IPS-20b (cell line): ENCODE measurements around the gene MACROD2.

Experiments used
- H3K27ac ChIP-seq: one replicate; pipeline ENCODE4 v1.5.1; 2013; ENCODE audit warnings: low read length
- H3K27me3 ChIP-seq: 2 replicates; pipeline ENCODE4 v1.6.1; 2013; ENCODE audit warnings: mild to moderate bottlenecking, low read length, inconsistent platforms; ENCODE audit not compliant: insufficient read depth
- H3K36me3 ChIP-seq: 2 replicates; pipeline ENCODE4 v1.6.1; 2013; ENCODE audit warnings: low read depth, mild to moderate bottlenecking, inconsistent platforms, low read length, moderate library complexity; ENCODE audit not compliant: insufficient read depth
- H3K4me1 ChIP-seq: 2 replicates; pipeline ENCODE4 v1.6.1; 2013; ENCODE audit warnings: mild to moderate bottlenecking, control low read depth, inconsistent platforms, low read length, moderate library complexity; ENCODE audit not compliant: insufficient read depth
- H3K4me3 ChIP-seq: 2 replicates; pipeline ENCODE4 v1.5.1; 2013; ENCODE audit warnings: mild to moderate bottlenecking, low read length, inconsistent platforms
- H3K9ac ChIP-seq: 2 replicates; pipeline ENCODE4 v1.6.1; 2013; ENCODE audit warnings: low read depth, mild to moderate bottlenecking, inconsistent platforms, low read length, moderate library complexity
- H3K9me3 ChIP-seq: 2 replicates; pipeline ENCODE4 v1.6.1; 2013; ENCODE audit warnings: mild to moderate bottlenecking, low read depth, low read length, inconsistent platforms; ENCODE audit not compliant: insufficient read depth

Gene MACROD2

DNA sequence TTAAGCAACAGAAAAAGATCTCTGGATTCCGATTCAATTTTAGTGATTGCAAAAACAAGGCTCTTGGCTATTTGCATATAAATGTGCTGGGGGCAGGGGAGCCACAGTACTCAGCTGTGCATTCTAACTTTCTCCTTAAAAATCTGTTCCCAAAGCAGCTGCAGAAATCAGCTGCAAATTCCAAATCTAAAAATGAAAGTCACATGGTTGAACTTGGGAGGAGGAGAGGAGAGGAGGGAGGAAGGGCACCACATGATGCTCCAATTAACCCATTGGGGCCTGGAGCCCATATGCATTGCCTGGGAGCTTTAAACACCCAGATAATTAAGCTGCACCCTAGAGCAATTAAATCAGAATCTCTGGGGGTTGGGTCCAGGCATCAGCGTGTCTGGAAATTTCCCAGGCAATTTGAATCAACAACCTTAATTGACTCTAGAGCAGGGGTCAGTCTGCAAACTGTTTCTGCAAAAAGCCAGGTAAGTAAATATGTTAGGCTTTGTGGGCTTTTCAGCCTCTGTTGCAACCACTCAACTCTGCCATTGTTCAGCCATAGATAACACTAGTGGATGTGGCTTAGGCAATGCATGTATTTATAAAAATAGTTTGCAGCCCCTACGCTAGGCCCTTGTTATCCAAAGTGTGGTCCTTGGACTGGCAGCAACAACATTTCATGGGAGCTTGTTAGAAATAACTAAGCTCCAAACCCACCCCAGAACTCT, 2069.8 kb downstream of the MACROD2 start:
- peak overlapping the region; percentile 21 for H3K27ac ChIP-seq
- H3K9ac ChIP-seq = peak overlapping the region; percentile 72; the same call in 1 of the 2 replicates
- H3K9me3 ChIP-seq = no peaks in the 10 kb centered on the region

DNA sequence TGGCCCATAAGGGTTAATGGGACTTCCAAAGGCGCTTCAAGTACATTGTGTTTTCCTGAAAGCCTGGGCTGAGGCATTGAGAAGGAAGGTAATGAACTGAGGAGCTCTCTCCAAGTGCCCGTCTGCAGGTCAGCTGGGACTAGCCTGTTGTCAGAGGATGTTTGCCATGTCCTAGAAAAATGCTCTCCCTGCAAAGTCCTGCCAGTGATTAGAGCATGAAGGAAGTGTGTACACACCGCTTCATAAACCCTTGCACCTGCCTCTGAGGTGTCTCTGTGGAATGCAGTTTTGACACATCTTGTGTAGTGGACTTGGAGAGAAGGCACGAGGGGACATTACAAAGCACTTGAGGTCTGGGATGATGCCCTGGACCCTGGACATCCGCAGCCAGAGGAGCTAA, 2071.3 kb downstream of the MACROD2 start:
- H3K9ac ChIP-seq = no peak overlapping the region
- no peaks in the 10 kb centered on the region for H3K36me3 ChIP-seq
- no peak overlapping the region for H3K27ac ChIP-seq
- H3K4me3 ChIP-seq = no peak overlapping the region
- H3K27me3 ChIP-seq = no peaks in the 10 kb centered on the region
- H3K4me1 ChIP-seq = peaks cover 21% of the 10 kb centered on the region
- H3K9me3 ChIP-seq = no peaks in the 10 kb centered on the region

More for the DNA sequence above, 2069.8 kb downstream of the MACROD2 start:
- Histone ChIP-seq H3K27me3 (no peaks in the 10 kb centered on the region), H3K4me1 (peaks cover 21% of the 10 kb centered on the region), H3K4me3 (peak overlapping the region; percentile 47; the same call in 1 of the 2 replicates), H3K36me3 (no peaks in the 10 kb centered on the region)

DNA sequence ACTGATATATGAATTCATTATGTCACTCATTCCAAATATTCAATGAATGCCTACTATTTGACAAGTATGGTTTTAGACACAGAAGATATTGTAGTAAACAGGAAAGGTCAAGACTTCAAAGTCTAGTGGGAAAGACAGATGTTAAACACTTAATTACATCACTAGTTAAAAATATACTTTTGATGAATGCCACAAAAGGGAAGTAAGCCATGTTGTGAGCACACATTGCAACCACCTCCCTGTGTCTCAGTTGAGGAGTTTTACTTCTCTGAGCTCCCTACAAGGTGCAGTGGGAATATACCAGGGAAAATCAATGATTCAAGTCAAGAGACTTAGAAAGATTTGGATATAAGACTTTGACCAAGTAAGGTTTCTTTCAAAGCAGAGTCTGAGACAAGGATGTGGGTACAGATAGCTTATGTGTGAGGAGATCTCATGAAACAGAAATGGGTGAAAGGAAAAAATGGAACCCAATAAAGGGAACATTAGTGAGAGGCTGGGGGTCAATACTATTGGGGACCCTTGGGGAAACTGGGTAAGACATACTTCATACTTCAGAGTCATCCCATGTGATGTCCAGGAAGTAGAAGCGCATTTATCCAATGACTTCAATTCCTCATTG, 2074.2 kb downstream of the MACROD2 start:
- no peaks in the 10 kb centered on the region for H3K27me3 ChIP-seq
- no peak overlapping the region for H3K9ac ChIP-seq
- H3K27ac ChIP-seq = no peak overlapping the region
- H3K4me3 ChIP-seq = no peak overlapping the region
- no peaks in the 10 kb centered on the region for H3K9me3 ChIP-seq
- H3K36me3 ChIP-seq = no peaks in the 10 kb centered on the region
- H3K4me1 ChIP-seq = peaks cover 16% of the 10 kb centered on the region

DNA sequence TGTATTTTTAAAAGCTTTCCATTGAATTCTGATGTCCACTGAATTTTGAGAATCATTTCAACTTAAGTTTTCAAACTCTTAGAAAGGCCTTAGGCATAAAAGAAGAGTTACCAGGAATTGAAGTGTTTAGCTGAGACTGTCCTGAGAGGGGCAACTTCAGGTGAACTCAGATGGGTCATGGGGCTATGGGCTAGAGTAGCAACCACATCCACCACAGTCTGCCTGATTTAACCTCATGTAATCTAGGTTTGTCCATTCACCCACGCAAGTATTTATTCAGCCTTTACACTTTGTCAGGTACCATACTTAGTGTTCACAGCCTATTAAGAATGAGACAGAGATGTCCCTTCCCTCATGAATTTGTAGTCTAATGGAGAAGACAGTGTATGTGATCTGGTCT, 2076.9 kb downstream of the MACROD2 start:
- no peaks in the 10 kb centered on the region for H3K36me3 ChIP-seq
- H3K9ac ChIP-seq = no peak overlapping the region
- H3K9me3 ChIP-seq = no peaks in the 10 kb centered on the region
- H3K4me3 ChIP-seq = no peak overlapping the region
- H3K4me1 ChIP-seq = no peaks in the 10 kb centered on the region
- H3K27me3 ChIP-seq = no peaks in the 10 kb centered on the region
- no peak overlapping the region for H3K27ac ChIP-seq

DNA sequence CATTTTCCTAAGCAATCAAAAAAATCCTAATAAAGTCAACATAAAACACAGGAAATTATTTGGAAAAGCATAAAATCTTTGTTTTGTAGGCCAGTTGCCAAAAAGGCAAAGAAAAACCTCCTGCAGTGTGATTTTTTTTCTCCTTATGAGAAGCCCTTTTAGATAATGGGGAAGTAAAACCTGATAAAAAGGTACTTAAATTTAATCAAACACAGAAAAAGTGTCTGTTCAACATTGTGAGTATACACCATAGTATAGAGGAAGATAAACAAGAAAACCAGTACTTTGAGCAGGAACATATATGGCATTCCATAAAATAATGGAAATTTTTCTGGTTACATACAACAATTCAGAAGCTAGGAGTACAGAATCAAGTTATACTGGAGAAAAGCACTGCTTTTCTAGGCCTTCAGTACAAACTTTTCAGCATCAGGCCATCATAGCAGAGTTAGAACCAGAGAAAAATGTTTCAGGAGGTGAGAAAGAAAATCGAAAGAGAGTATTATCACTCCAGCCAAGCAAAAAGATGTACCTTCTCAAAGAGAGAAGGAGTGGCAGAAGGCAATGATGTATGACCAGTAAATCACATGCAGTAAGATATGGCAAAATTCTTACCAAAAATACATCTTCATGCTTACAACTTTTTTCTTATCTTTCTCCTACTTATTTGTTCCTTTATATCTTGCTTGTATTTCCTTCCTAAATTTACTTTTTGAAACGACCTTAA, 2083.0 kb downstream of the MACROD2 start:
- Histone ChIP-seq H3K4me1 (no peaks in the 10 kb centered on the region), H3K27ac (no peak overlapping the region), H3K9me3 (no peaks in the 10 kb centered on the region), H3K27me3 (no peaks in the 10 kb centered on the region), H3K36me3 (no peaks in the 10 kb centered on the region), H3K9ac (no peak overlapping the region), H3K4me3 (no peak overlapping the region)

DNA sequence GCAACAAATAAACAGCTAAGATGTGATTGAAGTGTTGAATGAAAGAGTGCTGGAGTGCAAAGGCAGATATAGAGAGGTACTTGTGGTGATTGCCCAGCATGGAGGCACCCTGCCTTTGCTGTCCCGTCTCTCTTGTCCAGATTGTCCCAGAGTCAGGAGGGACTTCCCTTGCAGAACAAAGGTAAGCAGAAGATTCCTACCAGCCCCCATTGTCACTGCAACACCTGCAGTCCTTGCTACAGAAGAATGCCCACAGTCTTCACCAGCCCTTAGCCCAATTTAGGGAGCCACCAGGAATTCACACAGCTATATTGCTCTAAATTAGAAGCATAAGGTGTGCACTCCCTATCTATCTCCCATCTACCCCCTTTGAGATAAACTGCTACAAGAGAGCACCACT, 2086.1 kb downstream of the MACROD2 start:
- H3K9me3 ChIP-seq = no peaks in the 10 kb centered on the region
- no peak overlapping the region for H3K27ac ChIP-seq
- no peaks in the 10 kb centered on the region for H3K27me3 ChIP-seq
- H3K36me3 ChIP-seq = no peaks in the 10 kb centered on the region
- no peaks in the 10 kb centered on the region for H3K4me1 ChIP-seq
- H3K4me3 ChIP-seq = no peak overlapping the region
- H3K9ac ChIP-seq = no peak overlapping the region

DNA sequence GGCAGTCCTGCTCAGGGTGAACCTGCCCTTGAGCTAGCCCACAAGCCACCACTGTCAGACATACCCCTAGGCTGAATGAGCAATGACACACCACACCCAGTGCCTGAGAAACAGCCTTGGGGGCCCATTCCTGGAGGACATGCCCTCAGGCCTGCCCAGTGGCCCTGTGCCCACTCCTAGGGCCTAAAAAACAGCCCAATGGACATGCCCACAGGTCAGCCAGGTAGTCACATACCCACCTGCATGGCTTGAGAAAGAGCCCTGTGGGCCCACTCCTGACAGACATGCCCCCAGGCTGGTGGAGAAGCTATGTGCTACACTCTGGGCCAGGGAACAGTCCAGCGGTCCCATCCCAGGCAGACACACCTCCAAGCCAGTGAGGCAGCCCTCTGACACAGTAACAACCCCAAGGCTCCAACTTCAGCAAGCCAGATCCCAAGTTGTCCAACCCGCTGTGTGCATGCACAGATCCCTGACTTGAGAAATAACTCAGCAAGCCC, 2086.8 kb downstream of the MACROD2 start:
- no peaks in the 10 kb centered on the region for H3K4me1 ChIP-seq

DNA sequence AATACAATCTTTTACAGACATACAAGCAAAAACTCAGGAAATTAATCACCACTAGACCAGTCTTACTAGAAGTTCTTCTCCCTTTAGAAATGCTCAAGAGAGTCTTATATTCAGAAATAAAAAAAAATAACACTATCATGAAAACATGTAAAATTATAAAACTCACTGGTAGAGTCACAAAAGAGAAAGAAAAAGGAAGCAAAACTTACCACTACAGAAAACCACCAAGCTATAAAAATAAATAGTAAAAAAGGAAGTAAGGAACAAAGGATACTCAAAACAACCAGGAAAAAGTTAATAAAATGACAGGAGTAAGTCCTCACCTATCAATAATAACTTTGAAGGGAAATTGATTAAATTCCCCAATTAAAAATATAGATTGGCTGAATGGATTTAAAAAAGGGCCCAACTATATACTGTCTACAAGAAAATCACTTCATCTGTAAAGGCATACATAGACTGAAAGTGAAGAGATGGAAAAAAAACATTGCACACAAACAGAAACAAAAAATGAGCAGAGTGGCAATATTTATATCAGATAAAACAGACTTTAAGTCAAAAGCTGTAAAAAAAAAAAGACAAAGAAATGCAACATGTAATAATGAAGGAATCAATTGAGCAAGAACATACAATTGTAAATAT, 2088.4 kb downstream of the MACROD2 start:
- Histone ChIP-seq H3K27ac (no peak overlapping the region), H3K36me3 (no peaks in the 10 kb centered on the region), H3K9me3 (no peaks in the 10 kb centered on the region), H3K27me3 (no peaks in the 10 kb centered on the region), H3K4me3 (no peak overlapping the region), H3K4me1 (no peaks in the 10 kb centered on the region), H3K9ac (no peak overlapping the region)

More for the DNA sequence above, 2086.8 kb downstream of the MACROD2 start:
- Histone ChIP-seq H3K9me3 (no peaks in the 10 kb centered on the region), H3K4me3 (no peak overlapping the region), H3K27me3 (no peaks in the 10 kb centered on the region), H3K36me3 (no peaks in the 10 kb centered on the region), H3K9ac (no peak overlapping the region), H3K27ac (no peak overlapping the region)

DNA sequence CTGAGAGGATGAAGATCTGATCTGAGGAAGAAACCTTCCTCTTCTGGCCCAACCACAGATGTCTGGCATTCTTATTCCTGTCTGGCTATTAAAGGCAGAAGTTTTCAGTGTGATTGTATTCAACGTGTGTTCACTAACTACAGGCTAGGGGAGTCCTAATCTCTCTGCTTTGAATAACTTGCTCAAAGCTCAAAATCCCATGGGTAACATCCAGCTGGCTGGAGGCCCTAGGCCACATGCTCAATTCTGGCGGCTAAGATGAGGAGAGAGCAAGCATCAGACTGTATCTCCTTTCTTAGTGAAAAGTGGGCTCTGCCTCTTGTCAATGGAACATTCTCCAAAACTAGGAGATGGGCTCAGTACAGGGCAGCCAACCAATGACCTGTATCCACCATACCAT, 2099.9 kb downstream of the MACROD2 start:
- Histone ChIP-seq H3K27ac (no peak overlapping the region), H3K27me3 (no peaks in the 10 kb centered on the region), H3K36me3 (no peaks in the 10 kb centered on the region), H3K9ac (no peak overlapping the region), H3K4me1 (no peaks in the 10 kb centered on the region), H3K9me3 (peaks cover 6% of the 10 kb centered on the region; the same call in 1 of the 2 replicates), H3K4me3 (no peak overlapping the region)

DNA sequence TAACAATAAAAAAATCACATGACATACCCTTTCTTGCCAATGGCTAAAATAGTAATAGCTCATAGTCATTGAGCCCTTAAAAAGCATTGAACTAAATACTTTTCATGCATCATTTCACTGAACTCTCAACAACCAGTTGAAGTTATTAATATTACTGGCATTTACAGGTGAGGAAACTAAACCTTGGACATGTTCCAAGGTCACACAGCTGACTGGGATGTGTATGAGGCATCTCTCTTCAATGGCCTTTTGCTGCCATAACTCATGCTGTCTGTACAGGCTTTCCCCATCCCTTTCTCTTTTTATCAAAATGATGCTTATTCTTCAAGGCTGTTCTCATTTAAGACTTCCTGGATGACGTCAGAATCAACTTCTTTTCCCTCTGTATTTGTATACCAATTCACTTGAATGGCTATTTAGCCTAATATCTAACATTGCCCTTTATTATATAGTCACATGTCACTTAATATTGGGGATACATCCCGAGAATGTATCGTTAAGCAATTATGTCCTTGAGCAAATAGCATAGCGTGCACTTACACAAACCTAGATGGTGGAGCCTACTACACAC, 2101.5 kb downstream of the MACROD2 start:
- no peaks in the 10 kb centered on the region for H3K4me1 ChIP-seq
- no peaks in the 10 kb centered on the region for H3K9me3 ChIP-seq
- no peak overlapping the region for H3K9ac ChIP-seq
- H3K27ac ChIP-seq = no peak overlapping the region
- no peaks in the 10 kb centered on the region for H3K36me3 ChIP-seq
- H3K27me3 ChIP-seq = no peaks in the 10 kb centered on the region
- no peak overlapping the region for H3K4me3 ChIP-seq

DNA sequence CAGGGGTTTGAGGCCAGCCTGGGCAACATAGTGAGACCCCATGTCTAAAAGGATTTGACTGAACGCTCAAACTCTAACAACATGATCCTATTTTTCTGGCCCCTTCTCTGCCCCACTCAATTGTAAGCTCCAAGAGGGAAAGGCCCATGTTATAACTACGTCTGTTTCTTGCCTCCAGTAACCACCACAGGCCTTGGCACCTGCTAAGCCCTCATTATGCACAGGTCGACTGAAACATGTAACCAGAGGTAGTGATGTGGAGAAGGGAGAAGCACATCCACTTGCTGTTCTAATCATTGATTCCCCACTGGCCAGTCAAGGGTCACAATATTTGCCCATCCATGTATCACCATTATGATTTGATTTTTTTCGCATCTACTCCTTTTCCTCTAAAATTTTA, 2102.5 kb downstream of the MACROD2 start:
- Histone ChIP-seq H3K4me3 (no peak overlapping the region), H3K36me3 (no peaks in the 10 kb centered on the region), H3K27me3 (no peaks in the 10 kb centered on the region), H3K9me3 (no peaks in the 10 kb centered on the region), H3K27ac (no peak overlapping the region), H3K4me1 (no peaks in the 10 kb centered on the region), H3K9ac (no peak overlapping the region)
